AG10803 (cell line): ENCODE measurements around the gene PDLIM5.

Source experiments
- DNase-seq: peaks from one replicate; pipeline ENCODE4 v3.0.0; 2010; ENCODE audit warnings: low read depth
- H3K4me3 ChIP-seq: 2 replicates; pipeline ENCODE4 v1.5.1; 2011; ENCODE audit warnings: mild to moderate bottlenecking, low read length, control low read depth
- CTCF ChIP-seq: conservative IDR thresholded peaks from 2 replicates; pipeline ENCODE4 v1.5.1; 2011; ENCODE audit warnings: mild to moderate bottlenecking, low read length, control low read depth, inconsistent platforms

PDLIM5 gene

DNA sequence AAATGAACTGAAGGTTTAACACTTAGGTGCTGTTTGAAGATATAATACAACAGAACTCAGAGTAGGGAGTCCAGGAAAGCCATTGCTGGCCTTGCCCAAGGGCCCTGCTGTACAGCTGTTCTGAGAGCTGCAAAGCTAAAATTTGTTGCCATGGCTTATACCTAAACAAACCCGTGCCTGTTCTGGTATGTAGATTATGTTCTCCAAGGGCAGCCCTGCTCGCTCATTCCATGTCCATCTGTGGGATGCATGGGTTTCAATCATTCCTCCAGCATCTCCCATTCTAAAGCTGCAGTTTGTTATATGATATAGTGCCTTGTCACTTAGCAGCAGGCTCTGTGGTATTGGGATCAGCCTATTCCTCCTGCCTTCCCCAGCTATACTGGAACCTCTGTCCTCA lies 225.2 kb downstream of the PDLIM5 start:
- DNase-seq = peak; percentile 81
- no peak overlapping the region for H3K4me3 ChIP-seq
- no peak for TF ChIP-seq CTCF

- TF ChIP-seq CTCF = no peak
- DNase-seq = peak; percentile 78
Observed at GRCh38 chr4:94678896-94679295, 227.2 kb downstream of the PDLIM5 start.

GRCh38 chr4:94680176-94680862 lies 228.6 kb downstream of the PDLIM5 start:
- no peak overlapping the region for H3K4me3 ChIP-seq
- no peak for DNase-seq
- TF ChIP-seq CTCF = no peak

More at GRCh38 chr4:94678896-94679295, 227.2 kb downstream of the PDLIM5 start:
- H3K4me3 ChIP-seq = no peak overlapping the region

DNA sequence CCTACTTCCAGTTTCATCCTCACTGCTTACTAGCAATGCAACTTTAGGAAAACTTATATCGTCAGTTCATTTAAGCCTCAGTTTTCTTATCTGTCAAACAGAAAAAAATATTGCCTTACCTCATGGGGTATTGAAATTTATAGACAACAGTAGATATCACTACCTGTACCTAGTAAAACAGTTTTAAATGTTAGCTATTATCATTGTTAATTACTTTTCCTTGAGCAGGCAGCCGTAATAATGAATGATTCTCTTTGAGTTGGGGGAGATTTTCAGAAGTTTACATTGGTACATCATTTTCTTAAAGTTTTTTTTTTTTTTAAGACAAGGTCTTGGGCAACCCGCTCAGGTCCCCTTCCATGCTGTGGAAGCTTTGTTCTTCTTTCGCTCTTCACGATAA lies 234.3 kb downstream of the PDLIM5 start:
- TF ChIP-seq CTCF = no peak
- no peak overlapping the region for H3K4me3 ChIP-seq
- no peak for DNase-seq

DNA sequence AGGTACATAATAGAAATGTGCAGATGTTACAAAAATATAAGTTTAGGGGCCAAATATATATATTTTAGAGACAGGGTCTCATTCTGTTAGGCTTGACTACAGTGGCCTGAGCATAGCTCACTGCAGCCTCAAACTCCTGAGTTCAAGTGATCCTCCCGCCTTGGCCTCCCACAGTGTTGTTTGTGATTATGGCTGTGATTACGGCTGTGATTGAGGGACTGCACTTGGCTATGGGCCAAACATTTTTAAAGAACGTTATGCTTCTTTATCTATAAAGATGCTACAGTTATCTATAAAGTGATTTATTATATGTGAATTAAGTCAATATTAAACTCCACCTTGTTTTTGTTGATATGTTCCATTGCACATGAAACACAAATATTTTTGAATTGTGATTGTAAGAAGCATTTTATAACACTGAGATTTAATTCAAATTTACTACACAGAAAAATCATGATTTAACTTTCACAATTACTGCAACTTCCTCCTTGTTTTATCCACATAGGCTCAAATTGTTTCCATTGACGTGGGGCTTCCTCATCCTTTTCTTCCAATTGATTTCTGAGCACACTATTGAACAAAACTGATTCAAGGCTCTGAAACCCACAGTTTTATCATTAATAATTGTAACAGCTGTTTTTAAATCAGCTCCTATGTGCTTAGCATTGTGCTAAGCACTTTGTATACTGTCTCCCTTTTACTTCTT lies 237.6 kb downstream of the PDLIM5 start:
- no peak overlapping the region for H3K4me3 ChIP-seq
- no peak for TF ChIP-seq CTCF
- no peak for DNase-seq

DNA sequence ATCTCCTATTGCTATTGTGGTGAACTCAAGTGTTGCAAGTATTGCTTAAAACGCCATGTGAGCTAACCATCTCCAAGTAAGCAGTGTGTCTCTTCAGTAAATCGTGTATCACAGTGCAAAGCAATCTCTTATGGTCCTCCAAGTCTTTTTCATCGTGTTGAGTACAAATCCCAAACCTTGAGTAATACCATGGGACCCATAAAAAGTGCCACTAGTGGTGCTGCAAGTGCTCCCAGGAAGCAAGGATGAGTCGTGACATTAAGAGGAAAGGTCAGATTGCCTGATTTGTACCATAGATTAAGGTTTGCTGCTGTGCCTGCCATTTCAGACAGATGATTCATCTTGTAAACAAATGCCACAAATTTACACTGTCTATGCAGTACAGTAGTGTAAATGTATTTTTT lies 239.1 kb downstream of the PDLIM5 start:
- no peak overlapping the region for H3K4me3 ChIP-seq
- TF ChIP-seq CTCF = no peak

GRCh38 chr4:94691552-94691951 lies 239.8 kb downstream of the PDLIM5 start:
- no peak for TF ChIP-seq CTCF
- no peak for DNase-seq
- H3K4me3 ChIP-seq = no peak overlapping the region

More for the DNA sequence above, 239.1 kb downstream of the PDLIM5 start:
- DNase-seq = peak; percentile 76
